Activated CD8-positive, alpha-beta T cell treated with anti-CD3 and anti-CD28 coated beads, Interleukin-2, amount 10 ng/mL, durations not matched to agents 7 days and 5 days (primary cell): ENCODE data around the gene COL15A1. TPM values are rescaled to one million over a fixed set of nuclear protein-coding genes. Genes with fewer than 3 reads are reported as not detected.

Experiments
- ATAC-seq: fragments of 150-1000 bp; cut with Tn5 transposase; one replicate; pipeline ENCODE4 v1.10.0; 2021; ENCODE audit warnings: moderate library complexity
- CTCF ChIA-PET: fragments of 350-600 bp; sonication (Branson Sonifier 250); formaldehyde crosslinking; loops from one replicate; lab custom pipeline; 2021; ENCODE audit warnings: antibody characterized with exemption; lab: Charles Lee
- POLR2A ChIA-PET: fragments of 350-600 bp; sonication (Branson Sonifier 250); formaldehyde crosslinking; loops from one replicate; lab custom pipeline; 2021; ENCODE audit warnings: antibody characterized with exemption; lab: Charles Lee
- DNase-seq: peaks from one replicate; pipeline ENCODE4 v3.0.0-alpha.2; 2020
- H3K27ac Mint-ChIP-seq: one replicate; pipeline ENCODE4 v1.8.0; 2021; ENCODE audit warnings: mild to moderate bottlenecking, mixed read lengths
- H3K27me3 Mint-ChIP-seq: one replicate; pipeline ENCODE4 v1.8.0; 2021; ENCODE audit warnings: low read depth, mixed read lengths
- H3K36me3 Mint-ChIP-seq: one replicate; pipeline ENCODE4 v1.8.0; 2021; ENCODE audit warnings: low read depth, mixed read lengths
- H3K4me1 Mint-ChIP-seq: one replicate; pipeline ENCODE4 v1.8.0; 2021; ENCODE audit warnings: low read depth, mixed read lengths
- H3K4me3 Mint-ChIP-seq: one replicate; pipeline ENCODE4 v1.8.0; 2021; ENCODE audit warnings: mild to moderate bottlenecking, mixed read lengths
- H3K9me3 Mint-ChIP-seq: one replicate; pipeline ENCODE4 v1.8.0; 2022; ENCODE audit warnings: mixed read lengths; ENCODE audit not compliant: insufficient read depth
- total RNA-seq, 2 experiments: library from RNA; stranded (reverse); gene quantifications; one replicate each; pipeline ENCODE4 v1.2.3, GENCODE V29; 2021

The COL15A1 gene
- total RNA-seq, 2 experiments from 2014 or later: 0.37 to 0.76 TPM

DNA sequence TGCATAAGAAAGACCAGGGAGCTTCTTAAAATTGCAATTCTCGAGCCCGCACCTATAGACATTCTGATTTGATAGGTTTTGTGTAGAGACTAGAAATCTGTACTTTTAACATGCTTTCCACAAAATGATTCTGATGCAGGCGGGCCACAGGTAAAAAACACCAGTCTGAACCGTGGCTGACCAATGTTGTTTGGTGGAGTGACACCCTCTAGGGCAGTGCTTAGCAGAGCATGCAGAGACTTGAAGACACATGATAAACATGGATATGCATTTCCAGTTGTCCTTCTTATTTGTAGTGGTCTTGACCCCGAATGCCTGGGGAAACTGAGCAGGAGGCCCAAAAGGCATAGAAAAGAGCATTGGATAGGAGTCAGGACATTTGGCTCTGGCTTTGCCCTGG, 10.5 kb upstream of the COL15A1 start:
- peaks cover 34% of the 10 kb centered on the region for H3K27me3 Mint-ChIP-seq
- H3K9me3 Mint-ChIP-seq: no peaks in the 10 kb centered on the region

DNA sequence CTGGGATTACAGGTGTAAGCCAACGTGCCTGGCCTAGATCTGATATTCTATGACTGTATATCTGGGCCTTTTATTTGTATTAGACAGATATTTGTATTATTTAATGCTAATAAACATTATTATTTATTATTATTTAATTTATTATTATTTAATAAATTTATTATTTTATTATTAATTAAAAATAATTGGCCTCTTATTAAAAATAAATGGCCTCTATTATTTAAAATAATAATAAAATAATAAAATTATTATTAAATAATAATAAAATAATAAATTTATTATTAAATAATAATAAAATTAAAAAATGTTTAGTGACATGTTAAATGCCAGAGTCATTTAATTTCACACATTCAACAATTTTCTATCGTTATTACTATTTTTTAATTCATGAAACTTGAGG, 9.8 kb upstream of the COL15A1 start:
- ChIA-PET POLR2A (no interaction called here), CTCF (no interaction called here)
- Mint-ChIP-seq H3K36me3 (no peaks in the 10 kb centered on the region), H3K27me3 (peaks cover 35% of the 10 kb centered on the region), H3K4me1 (no peaks in the 10 kb centered on the region), H3K4me3 (no peak overlapping the region), H3K27ac (no peak overlapping the region), H3K9me3 (no peaks in the 10 kb centered on the region)
- no peak for ATAC-seq
- no peak for DNase-seq

More for the DNA sequence above, 10.5 kb upstream of the COL15A1 start:
- ATAC-seq (no peak), DNase-seq (peak; percentile 24)
- Mint-ChIP-seq H3K36me3 (no peaks in the 10 kb centered on the region), H3K4me3 (no peak overlapping the region), H3K4me1 (no peaks in the 10 kb centered on the region), H3K27ac (no peak overlapping the region)
- ChIA-PET CTCF (interaction anchor here (0.7 kb wide), 1 partner anchor 246 kb away, joined by 3 read pairs; no protein-coding TSS in a partner anchor), POLR2A (no interaction called here)

DNA sequence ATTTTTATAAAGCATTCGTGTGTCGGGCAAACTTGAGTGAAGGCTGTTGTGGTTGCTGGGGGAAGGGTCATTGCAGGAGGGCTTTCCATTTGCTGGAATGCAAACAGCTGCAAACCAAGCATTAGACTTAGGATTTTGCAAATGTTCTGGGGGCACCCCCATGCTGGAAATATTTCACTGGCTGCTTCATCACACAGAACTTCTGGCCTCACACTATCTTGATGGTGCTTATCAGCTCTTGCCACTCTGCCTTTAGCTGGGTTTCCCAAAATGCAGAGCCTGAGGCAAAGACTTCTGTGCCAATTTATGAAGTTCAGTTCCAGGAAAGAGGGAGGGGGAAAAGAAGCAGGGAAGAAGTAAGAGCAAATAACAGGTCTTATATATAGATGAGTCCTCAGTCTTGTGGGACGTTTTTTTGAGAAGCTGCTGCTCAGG, 8.6 kb upstream of the COL15A1 start:
- H3K4me3 Mint-ChIP-seq: no peak overlapping the region
- ChIA-PET POLR2A (no interaction called here), CTCF (interaction anchor here (0.8 kb wide), 1 partner anchor 87 kb away, joined by 3 read pairs; no protein-coding TSS in a partner anchor)
- ATAC-seq (no peak), DNase-seq (no peak)
- no peaks in the 10 kb centered on the region for H3K4me1 Mint-ChIP-seq
- H3K9me3 Mint-ChIP-seq: no peaks in the 10 kb centered on the region
- no peak overlapping the region for H3K27ac Mint-ChIP-seq
- peaks cover 36% of the 10 kb centered on the region for H3K27me3 Mint-ChIP-seq
- H3K36me3 Mint-ChIP-seq: no peaks in the 10 kb centered on the region

DNA sequence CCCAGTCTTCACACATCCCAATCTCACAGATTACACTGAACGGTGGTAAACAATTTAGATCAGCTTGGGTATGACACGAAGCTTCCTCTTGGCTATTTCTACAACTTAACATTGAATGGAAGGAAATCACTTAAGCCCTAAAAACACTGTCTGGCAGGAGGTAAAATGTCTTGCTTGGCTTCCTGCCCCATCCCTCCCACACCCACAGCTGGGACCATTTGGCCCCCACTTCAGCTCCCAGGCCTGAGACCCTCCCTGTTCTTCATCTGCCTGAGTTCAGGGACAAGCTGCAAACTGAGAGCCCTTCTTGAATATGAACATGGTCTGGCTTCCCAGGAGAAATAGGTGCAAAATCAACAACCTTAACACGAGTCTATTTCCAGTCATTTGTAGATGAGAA, 3.4 kb upstream of the COL15A1 start:
- Mint-ChIP-seq H3K4me3 (no peak overlapping the region), H3K36me3 (no peaks in the 10 kb centered on the region), H3K27ac (no peak overlapping the region), H3K4me1 (peaks cover 20% of the 10 kb centered on the region), H3K9me3 (no peaks in the 10 kb centered on the region), H3K27me3 (peaks cover 68% of the 10 kb centered on the region)
- CTCF ChIA-PET: no interaction called here
- ATAC-seq: no peak
- DNase-seq: no peak
- POLR2A ChIA-PET: no interaction called here

DNA sequence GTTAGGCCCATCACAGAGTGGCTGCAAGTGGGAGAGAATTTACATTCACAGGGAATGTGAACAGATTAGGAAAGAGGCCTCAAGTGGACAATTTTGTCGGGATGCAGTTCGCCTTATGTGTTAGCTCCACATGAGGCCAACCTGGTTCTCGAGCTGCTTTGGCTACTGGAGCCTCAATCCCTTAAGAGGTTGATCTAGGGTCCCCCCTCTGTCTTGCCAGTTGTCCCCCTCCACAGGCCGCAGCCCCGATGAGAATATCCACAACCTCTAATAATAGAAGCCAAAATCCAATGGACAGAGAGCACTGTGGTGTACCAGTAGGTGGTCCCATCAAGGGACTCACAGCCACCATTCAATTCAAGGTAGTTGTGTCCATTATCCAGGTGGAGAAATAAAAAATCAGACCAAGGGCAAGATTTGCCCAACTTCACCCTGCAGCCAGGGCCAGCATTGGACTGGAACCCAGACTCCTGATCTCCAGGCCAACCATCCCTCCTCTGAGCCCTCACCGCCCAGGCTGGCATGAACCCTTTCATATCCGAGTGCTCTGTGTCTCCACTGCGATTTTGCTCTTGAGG, 1.7 kb upstream of the COL15A1 start:
- no peak overlapping the region for H3K4me3 Mint-ChIP-seq
- DNase-seq: no peak
- POLR2A ChIA-PET: no interaction called here

DNA sequence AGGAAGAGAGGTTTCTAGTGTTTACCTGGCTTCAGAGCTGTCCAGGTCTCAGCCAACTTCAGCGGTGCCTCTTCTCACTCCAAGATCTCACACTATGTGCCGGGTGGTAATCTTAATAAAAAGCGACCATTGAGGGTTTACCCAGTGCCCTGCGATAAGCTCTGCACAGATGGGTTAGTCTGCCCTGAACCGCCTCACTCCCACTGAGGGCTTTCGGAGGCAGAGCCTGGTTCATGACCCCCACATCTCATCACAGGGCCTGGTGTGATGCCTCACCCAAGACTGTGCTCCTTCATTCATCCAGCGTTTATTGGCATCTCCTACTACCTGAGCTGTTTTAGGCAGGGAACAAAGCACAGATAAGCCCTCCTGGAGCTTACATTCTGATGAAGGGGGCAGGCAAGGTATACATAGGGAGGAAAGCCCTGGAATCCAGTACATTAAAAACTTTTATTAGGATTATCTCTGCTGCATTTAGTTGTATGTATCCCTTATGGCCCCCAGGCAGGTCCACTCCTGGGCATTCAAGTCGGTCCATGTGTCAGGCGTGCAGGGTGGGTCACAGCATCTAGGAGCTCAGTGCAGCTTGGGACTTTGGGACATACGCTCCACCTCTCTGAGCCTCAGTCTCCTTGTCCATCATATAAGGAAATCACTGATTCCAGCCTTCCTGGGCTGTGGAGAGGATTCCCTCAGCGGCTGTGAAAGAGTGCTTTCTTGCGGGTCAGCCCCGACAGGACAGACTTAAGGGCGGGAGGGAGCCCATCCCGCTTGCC, 613 bp upstream of the COL15A1 start:
- CTCF ChIA-PET: no interaction called here
- Mint-ChIP-seq H3K36me3 (no peaks in the 10 kb centered on the region), H3K4me3 (no peak overlapping the region), H3K27me3 (peaks cover 73% of the 10 kb centered on the region), H3K27ac (no peak overlapping the region), H3K9me3 (no peaks in the 10 kb centered on the region), H3K4me1 (peaks cover 20% of the 10 kb centered on the region)
- DNase-seq: no peak
- POLR2A ChIA-PET: no interaction called here
- ATAC-seq: no peak

More for the DNA sequence above, 1.7 kb upstream of the COL15A1 start:
- no peak for ATAC-seq
- Mint-ChIP-seq H3K27me3 (peaks cover 76% of the 10 kb centered on the region), H3K9me3 (no peaks in the 10 kb centered on the region), H3K36me3 (no peaks in the 10 kb centered on the region), H3K27ac (no peak overlapping the region), H3K4me1 (peaks cover 20% of the 10 kb centered on the region)
- CTCF ChIA-PET: no interaction called here

DNA sequence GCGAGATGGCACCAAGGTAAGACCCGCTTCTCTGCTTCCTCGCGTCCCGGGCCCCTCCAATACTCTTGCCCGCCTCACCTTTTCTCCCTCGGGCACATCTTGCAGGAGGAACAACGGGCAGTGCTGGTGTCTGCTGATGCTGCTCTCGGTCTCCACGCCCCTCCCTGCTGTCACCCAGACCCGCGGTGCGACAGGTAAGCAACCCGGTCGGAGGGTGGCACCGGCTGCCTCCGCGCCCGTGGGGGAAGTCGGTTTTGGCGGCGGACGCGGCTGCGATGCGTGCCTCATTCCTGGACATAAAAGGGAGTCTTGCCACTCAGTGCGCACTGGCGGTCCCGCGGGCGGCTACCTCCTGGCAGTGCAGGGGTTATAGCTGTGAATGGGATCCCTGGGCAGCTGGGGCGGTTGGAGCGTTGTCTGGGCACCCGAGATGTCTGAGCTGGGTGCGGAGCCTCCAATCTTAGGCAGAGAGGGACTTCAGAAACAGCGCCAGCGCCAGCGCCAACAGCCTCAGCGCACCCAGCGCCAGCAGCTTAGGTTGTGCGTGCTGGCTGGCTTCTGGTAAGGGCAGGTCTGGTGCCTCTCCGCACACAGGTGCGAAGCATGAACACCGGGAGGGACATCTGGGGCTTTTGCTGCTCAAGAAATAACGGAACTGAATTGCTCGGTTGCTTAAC, 488 bp downstream of the COL15A1 start:
- DNase-seq (no peak), ATAC-seq (peak; percentile 46)
- no peaks in the 10 kb centered on the region for H3K36me3 Mint-ChIP-seq
- peaks cover 75% of the 10 kb centered on the region for H3K27me3 Mint-ChIP-seq
- CTCF ChIA-PET: interaction anchor here (2.2 kb wide), 1 partner anchor 16 kb away, joined by 7 read pairs; no protein-coding TSS in a partner anchor
- POLR2A ChIA-PET: no interaction called here
- peaks cover 20% of the 10 kb centered on the region for H3K4me1 Mint-ChIP-seq
- H3K27ac Mint-ChIP-seq: no peak overlapping the region
- no peaks in the 10 kb centered on the region for H3K9me3 Mint-ChIP-seq
- H3K4me3 Mint-ChIP-seq: peak overlapping the region; percentile 49

DNA sequence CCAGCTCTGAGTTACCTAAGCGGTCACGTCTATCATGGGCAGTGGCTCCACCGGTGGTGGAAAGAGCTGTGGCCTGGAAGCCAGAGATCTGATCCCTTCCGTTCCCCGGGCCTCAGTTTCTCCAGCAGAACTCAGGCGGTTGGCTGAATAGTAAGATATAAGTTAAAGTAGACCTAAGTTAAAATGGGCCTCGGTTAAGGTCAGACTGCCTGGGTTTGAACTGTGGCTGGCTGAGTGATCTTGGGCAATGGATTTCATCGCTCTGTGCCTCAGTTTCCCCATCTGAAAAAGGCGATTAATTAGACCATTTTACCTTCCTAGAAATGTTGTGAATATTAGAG, 997 bp downstream of the COL15A1 start:
- DNase-seq (no peak), ATAC-seq (no peak)
- H3K4me1 Mint-ChIP-seq: peaks cover 20% of the 10 kb centered on the region
- no peak overlapping the region for H3K4me3 Mint-ChIP-seq
- H3K9me3 Mint-ChIP-seq: no peaks in the 10 kb centered on the region
- peaks cover 76% of the 10 kb centered on the region for H3K27me3 Mint-ChIP-seq
- H3K36me3 Mint-ChIP-seq: no peaks in the 10 kb centered on the region
- POLR2A ChIA-PET: no interaction called here
- CTCF ChIA-PET: interaction anchor here (1.2 to 2.2 kb wide), 3 partner anchors 16 to 196 kb away, joined by 3 to 7 read pairs (median 3); no protein-coding TSS in a partner anchor
- no peak overlapping the region for H3K27ac Mint-ChIP-seq

DNA sequence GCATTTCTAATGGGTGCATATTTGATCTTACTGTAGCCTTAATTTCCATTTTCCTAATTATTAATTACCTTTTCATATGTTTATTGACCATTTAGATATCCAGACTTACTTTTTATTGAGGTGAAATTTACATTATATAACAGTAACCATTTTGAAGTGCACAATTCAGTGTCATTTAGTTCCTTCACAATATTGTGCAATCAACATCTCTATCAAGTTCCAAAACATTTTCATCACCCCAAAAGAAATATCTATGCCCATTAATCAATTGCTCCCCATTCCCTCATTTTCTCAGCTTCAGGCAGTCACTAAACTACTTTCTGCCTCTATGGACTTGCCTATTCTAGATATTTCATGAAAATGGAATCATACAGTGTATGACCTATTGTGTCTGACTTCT, 5.9 kb downstream of the COL15A1 start:
- H3K27me3 Mint-ChIP-seq: peaks cover 55% of the 10 kb centered on the region
- ATAC-seq (no peak), DNase-seq (no peak)
- CTCF ChIA-PET: interaction anchor here (0.9 kb wide), 1 partner anchor 192 kb away, joined by 3 read pairs; no protein-coding TSS in a partner anchor
- POLR2A ChIA-PET: no interaction called here
- H3K4me1 Mint-ChIP-seq: peaks cover 3% of the 10 kb centered on the region
- H3K9me3 Mint-ChIP-seq: no peaks in the 10 kb centered on the region
- H3K4me3 Mint-ChIP-seq: no peak overlapping the region
- no peak overlapping the region for H3K27ac Mint-ChIP-seq
- H3K36me3 Mint-ChIP-seq: no peaks in the 10 kb centered on the region

DNA sequence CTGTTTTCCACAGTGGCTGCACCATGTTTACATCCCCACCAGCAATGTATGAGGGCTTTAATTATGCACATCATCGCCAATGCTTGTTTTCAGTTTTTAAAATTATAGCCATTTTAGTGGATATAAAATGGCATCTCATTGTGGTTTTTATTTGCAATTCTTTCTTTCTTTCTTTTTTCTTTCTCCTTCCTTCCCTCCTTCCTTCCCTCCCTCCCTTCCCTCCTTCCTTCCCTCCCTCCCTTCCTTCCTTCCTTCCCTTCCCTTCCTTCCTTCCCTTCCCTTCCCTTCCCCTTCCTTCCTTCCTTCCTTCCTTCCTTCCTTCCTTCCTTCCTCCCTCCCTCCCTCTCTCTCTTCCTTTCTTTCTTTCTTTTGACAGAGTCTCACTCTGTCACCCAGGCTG, 6.6 kb downstream of the COL15A1 start:
- no peaks in the 10 kb centered on the region for H3K36me3 Mint-ChIP-seq
- POLR2A ChIA-PET: no interaction called here
- CTCF ChIA-PET: interaction anchor here (0.9 kb wide), 1 partner anchor 191 kb away, joined by 3 read pairs; no protein-coding TSS in a partner anchor
- no peak overlapping the region for H3K4me3 Mint-ChIP-seq
- peaks cover 48% of the 10 kb centered on the region for H3K27me3 Mint-ChIP-seq
- H3K9me3 Mint-ChIP-seq: no peaks in the 10 kb centered on the region
- H3K4me1 Mint-ChIP-seq: no peaks in the 10 kb centered on the region
- no peak overlapping the region for H3K27ac Mint-ChIP-seq
- ATAC-seq (no peak), DNase-seq (no peak)

DNA sequence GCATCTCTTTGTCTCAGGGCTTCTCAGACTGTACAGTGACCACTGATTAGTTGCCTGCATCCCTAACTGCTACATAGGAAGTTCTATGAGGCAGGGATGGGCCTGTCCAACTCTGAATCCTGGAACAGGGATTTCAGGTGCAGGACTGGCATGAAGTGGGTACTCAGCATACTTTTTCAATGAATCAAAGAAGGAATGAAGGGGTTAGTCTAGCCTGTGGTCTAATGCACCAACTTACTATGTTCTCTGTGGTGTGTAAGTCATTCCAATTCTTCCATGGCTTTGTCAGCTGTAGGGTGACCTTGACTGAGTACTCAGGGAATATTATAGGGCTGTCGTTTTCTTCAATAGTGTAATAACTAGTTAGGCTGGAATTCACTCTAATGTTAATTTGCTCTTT, 8.3 kb downstream of the COL15A1 start:
- ChIA-PET CTCF (interaction anchor here (1.0 kb wide), 2 partner anchors 23 to 176 kb away, joined by 3 to 4 read pairs; no protein-coding TSS in a partner anchor), POLR2A (no interaction called here)
- ATAC-seq (no peak), DNase-seq (no peak)
- no peaks in the 10 kb centered on the region for H3K36me3 Mint-ChIP-seq
- H3K4me3 Mint-ChIP-seq: no peak overlapping the region
- no peaks in the 10 kb centered on the region for H3K9me3 Mint-ChIP-seq
- H3K27ac Mint-ChIP-seq: no peak overlapping the region
- no peaks in the 10 kb centered on the region for H3K4me1 Mint-ChIP-seq
- peaks cover 33% of the 10 kb centered on the region for H3K27me3 Mint-ChIP-seq
